Activated naive CD4-positive, alpha-beta T cell treated with anti-CD3 and anti-CD28 coated beads, Interleukin-2, amount 50 U/mL, for 24 hours (primary cell): ENCODE data around the gene MSH3.

Source experiments
- H3K27ac Mint-ChIP-seq: one replicate; pipeline ENCODE4 v1.8.0; 2021; ENCODE audit warnings: mild to moderate bottlenecking, mixed read lengths
- H3K27me3 Mint-ChIP-seq: one replicate; pipeline ENCODE4 v1.8.0; 2021; ENCODE audit warnings: mixed read lengths
- H3K36me3 Mint-ChIP-seq: one replicate; pipeline ENCODE4 v1.8.0; 2021; ENCODE audit warnings: mixed read lengths
- H3K4me1 Mint-ChIP-seq: one replicate; pipeline ENCODE4 v1.8.0; 2021; ENCODE audit warnings: mixed read lengths
- H3K4me3 Mint-ChIP-seq: one replicate; pipeline ENCODE4 v1.8.0; 2021; ENCODE audit warnings: mild to moderate bottlenecking, mixed read lengths
- H3K9me3 Mint-ChIP-seq: one replicate; pipeline ENCODE4 v1.8.0; 2021; ENCODE audit warnings: mixed read lengths

MSH3 gene

GRCh38 chr5:80852331-80853245 is 198.1 kb downstream of the MSH3 start:
- peaks cover 53% of the 10 kb centered on the region for H3K36me3 Mint-ChIP-seq
- no peak overlapping the region for H3K4me3 Mint-ChIP-seq
- H3K4me1 Mint-ChIP-seq, result peaks cover 20% of the 10 kb centered on the region
- no peaks in the 10 kb centered on the region for H3K27me3 Mint-ChIP-seq
- no peak overlapping the region for H3K27ac Mint-ChIP-seq
- H3K9me3 Mint-ChIP-seq, result peaks cover 8% of the 10 kb centered on the region

- H3K36me3 Mint-ChIP-seq, result peaks cover 49% of the 10 kb centered on the region
- H3K27me3 Mint-ChIP-seq, result no peaks in the 10 kb centered on the region
- H3K9me3 Mint-ChIP-seq, result peaks cover 8% of the 10 kb centered on the region
- no peak overlapping the region for H3K27ac Mint-ChIP-seq
- H3K4me3 Mint-ChIP-seq, result no peak overlapping the region
- peaks cover 20% of the 10 kb centered on the region for H3K4me1 Mint-ChIP-seq
Observed at GRCh38 chr5:80853413-80853812, 199.0 kb downstream of the MSH3 start.

- peaks cover 7% of the 10 kb centered on the region for H3K9me3 Mint-ChIP-seq
- H3K4me1 Mint-ChIP-seq, result peaks cover 20% of the 10 kb centered on the region
- H3K27me3 Mint-ChIP-seq, result no peaks in the 10 kb centered on the region
- peaks cover 45% of the 10 kb centered on the region for H3K36me3 Mint-ChIP-seq
- H3K4me3 Mint-ChIP-seq, result no peak overlapping the region
- no peak overlapping the region for H3K27ac Mint-ChIP-seq
Observed at GRCh38 chr5:80854583-80854982, 200.1 kb downstream of the MSH3 start.

- Mint-ChIP-seq H3K9me3 (no peaks in the 10 kb centered on the region), H3K27me3 (no peaks in the 10 kb centered on the region), H3K4me1 (peaks cover 29% of the 10 kb centered on the region), H3K36me3 (peaks cover 39% of the 10 kb centered on the region), H3K27ac (no peak overlapping the region), H3K4me3 (no peak overlapping the region)
Observed at GRCh38 chr5:80860924-80861613, 206.6 kb downstream of the MSH3 start.

GRCh38 chr5:80863708-80864107 is 209.3 kb downstream of the MSH3 start:
- H3K4me1 Mint-ChIP-seq, result peaks cover 37% of the 10 kb centered on the region
- no peaks in the 10 kb centered on the region for H3K27me3 Mint-ChIP-seq
- H3K4me3 Mint-ChIP-seq, result no peak overlapping the region
- H3K9me3 Mint-ChIP-seq, result no peaks in the 10 kb centered on the region
- H3K27ac Mint-ChIP-seq, result peak overlapping the region; percentile 75
- peaks cover 31% of the 10 kb centered on the region for H3K36me3 Mint-ChIP-seq

GRCh38 chr5:80864109-80864508 is 209.7 kb downstream of the MSH3 start:
- Mint-ChIP-seq H3K4me1 (peaks cover 37% of the 10 kb centered on the region), H3K36me3 (peaks cover 29% of the 10 kb centered on the region), H3K27ac (no peak overlapping the region), H3K9me3 (no peaks in the 10 kb centered on the region), H3K27me3 (no peaks in the 10 kb centered on the region), H3K4me3 (no peak overlapping the region)

- peak overlapping the region; percentile 53 for H3K27ac Mint-ChIP-seq
- peaks cover 30% of the 10 kb centered on the region for H3K36me3 Mint-ChIP-seq
- H3K4me1 Mint-ChIP-seq, result peaks cover 37% of the 10 kb centered on the region
- H3K4me3 Mint-ChIP-seq, result peak overlapping the region; percentile 27
- H3K27me3 Mint-ChIP-seq, result no peaks in the 10 kb centered on the region
- H3K9me3 Mint-ChIP-seq, result no peaks in the 10 kb centered on the region
Observed at GRCh38 chr5:80864706-80865435, 210.4 kb downstream of the MSH3 start.

- Mint-ChIP-seq H3K9me3 (no peaks in the 10 kb centered on the region), H3K27ac (no peak overlapping the region), H3K27me3 (no peaks in the 10 kb centered on the region), H3K4me1 (peaks cover 30% of the 10 kb centered on the region), H3K4me3 (no peak overlapping the region), H3K36me3 (peaks cover 29% of the 10 kb centered on the region)
Observed at GRCh38 chr5:80865551-80865950, 211.1 kb downstream of the MSH3 start.

GRCh38 chr5:80866371-80866770 is 211.9 kb downstream of the MSH3 start:
- H3K27me3 Mint-ChIP-seq, result no peaks in the 10 kb centered on the region
- peaks cover 24% of the 10 kb centered on the region for H3K4me1 Mint-ChIP-seq
- no peaks in the 10 kb centered on the region for H3K9me3 Mint-ChIP-seq
- peaks cover 25% of the 10 kb centered on the region for H3K36me3 Mint-ChIP-seq
- no peak overlapping the region for H3K4me3 Mint-ChIP-seq
- peak overlapping the region; percentile 19 for H3K27ac Mint-ChIP-seq

GRCh38 chr5:80867233-80867632 is 212.8 kb downstream of the MSH3 start:
- Mint-ChIP-seq H3K4me1 (peaks cover 26% of the 10 kb centered on the region), H3K36me3 (peaks cover 27% of the 10 kb centered on the region), H3K4me3 (no peak overlapping the region), H3K27ac (no peak overlapping the region), H3K9me3 (no peaks in the 10 kb centered on the region), H3K27me3 (no peaks in the 10 kb centered on the region)

- H3K36me3 Mint-ChIP-seq, result peaks cover 30% of the 10 kb centered on the region
- H3K4me1 Mint-ChIP-seq, result peaks cover 11% of the 10 kb centered on the region
- H3K4me3 Mint-ChIP-seq, result no peak overlapping the region
- no peak overlapping the region for H3K27ac Mint-ChIP-seq
- no peaks in the 10 kb centered on the region for H3K9me3 Mint-ChIP-seq
- H3K27me3 Mint-ChIP-seq, result no peaks in the 10 kb centered on the region
Observed at GRCh38 chr5:80870442-80870841, 216.0 kb downstream of the MSH3 start.

- Mint-ChIP-seq H3K36me3 (peaks cover 24% of the 10 kb centered on the region), H3K4me1 (peaks cover 8% of the 10 kb centered on the region), H3K9me3 (no peaks in the 10 kb centered on the region), H3K4me3 (no peak overlapping the region), H3K27ac (peak overlapping the region; percentile 42), H3K27me3 (no peaks in the 10 kb centered on the region)
Observed at GRCh38 chr5:80871541-80871961, 217.1 kb downstream of the MSH3 start.

- Mint-ChIP-seq H3K36me3 (peaks cover 26% of the 10 kb centered on the region), H3K4me3 (no peak overlapping the region), H3K27me3 (no peaks in the 10 kb centered on the region), H3K27ac (no peak overlapping the region), H3K9me3 (no peaks in the 10 kb centered on the region), H3K4me1 (peaks cover 4% of the 10 kb centered on the region)
Observed at GRCh38 chr5:80874162-80874561, 219.7 kb downstream of the MSH3 start.

GRCh38 chr5:80877592-80877991 is 223.1 kb downstream of the MSH3 start:
- Mint-ChIP-seq H3K4me3 (no peak overlapping the region), H3K27me3 (no peaks in the 10 kb centered on the region), H3K27ac (no peak overlapping the region), H3K9me3 (no peaks in the 10 kb centered on the region), H3K36me3 (peaks cover 30% of the 10 kb centered on the region), H3K4me1 (no peaks in the 10 kb centered on the region)

- H3K4me1 Mint-ChIP-seq, result peaks cover 13% of the 10 kb centered on the region
- no peaks in the 10 kb centered on the region for H3K9me3 Mint-ChIP-seq
- no peak overlapping the region for H3K27ac Mint-ChIP-seq
- H3K4me3 Mint-ChIP-seq, result no peak overlapping the region
- H3K27me3 Mint-ChIP-seq, result no peaks in the 10 kb centered on the region
- peaks cover 22% of the 10 kb centered on the region for H3K36me3 Mint-ChIP-seq
Observed at GRCh38 chr5:80881726-80882125, 227.3 kb downstream of the MSH3 start.
